H9 (cell line): ENCODE results near the gene STAU1. TPM values are rescaled to one million over a fixed set of nuclear protein-coding genes. Genes with fewer than 3 reads are reported as not detected.

ENCODE experiments used
- DNase-seq: peaks from one replicate; pipeline ENCODE4 v3.0.0-alpha.2; 2017
- H2AFZ ChIP-seq: one replicate; pipeline ENCODE4 v1.6.1; 2013; ENCODE audit warnings: mild to moderate bottlenecking, low read length, control low read depth, moderate library complexity
- H2AK5ac ChIP-seq: 2 replicates; pipeline ENCODE4 v1.6.1; 2013; ENCODE audit warnings: low read length, control low read depth, mixed read lengths; ENCODE audit not compliant: insufficient read length
- H2BK120ac ChIP-seq: one replicate; pipeline ENCODE4 v1.6.1; 2013; ENCODE audit warnings: low read depth, mild to moderate bottlenecking, low read length, control low read depth, inconsistent platforms; ENCODE audit not compliant: poor library complexity, severe bottlenecking
- H2BK12ac ChIP-seq: 2 replicates; pipeline ENCODE4 v1.6.1; 2013; ENCODE audit warnings: low read length, control low read depth, mixed read lengths, low read depth; ENCODE audit not compliant: insufficient read length
- H2BK15ac ChIP-seq: 2 replicates; pipeline ENCODE4 v1.6.1; 2013; ENCODE audit warnings: low read depth, low read length, control low read depth
- H2BK20ac ChIP-seq: one replicate; pipeline ENCODE4 v1.6.1; 2013; ENCODE audit warnings: low read depth, mild to moderate bottlenecking, low read length, control low read depth, inconsistent platforms; ENCODE audit not compliant: poor library complexity, severe bottlenecking
- H2BK5ac ChIP-seq: 2 replicates; pipeline ENCODE4 v1.6.1; 2013; ENCODE audit warnings: low read length, control low read depth, mixed read lengths; ENCODE audit not compliant: insufficient read length
- H3K14ac ChIP-seq: 2 replicates; pipeline ENCODE4 v1.6.1; 2013; ENCODE audit warnings: low read length, control low read depth; ENCODE audit not compliant: insufficient read depth
- H3K18ac ChIP-seq: 2 replicates; pipeline ENCODE4 v1.6.1; 2013; ENCODE audit warnings: low read depth, mild to moderate bottlenecking, mixed read lengths, low read length, control low read depth; ENCODE audit not compliant: insufficient read length
- H3K23ac ChIP-seq: 2 replicates; pipeline ENCODE4 v1.6.1; 2013; ENCODE audit warnings: low read length, control low read depth, mixed read lengths, low read depth; ENCODE audit not compliant: insufficient read length
- H3K23me2 ChIP-seq: 2 replicates; pipeline ENCODE4 v1.6.1; 2013; ENCODE audit warnings: low read depth, mild to moderate bottlenecking, mixed read lengths, low read length, control low read depth; ENCODE audit not compliant: insufficient read length, poor library complexity, severe bottlenecking
- H3K27ac ChIP-seq: 2 replicates; pipeline ENCODE4 v1.5.1; 2013; ENCODE audit warnings: low read length, control low read depth, mixed read lengths, low read depth; ENCODE audit not compliant: insufficient read length
- H3K27me3 ChIP-seq: 2 replicates; pipeline ENCODE4 v1.6.1; 2013; ENCODE audit warnings: low read length, control low read depth, inconsistent platforms; ENCODE audit not compliant: insufficient read depth
- H3K4ac ChIP-seq: 2 replicates; pipeline ENCODE4 v1.6.1; 2013; ENCODE audit warnings: low read depth, mild to moderate bottlenecking, control low read depth, inconsistent platforms, low read length, moderate library complexity
- H3K4me1 ChIP-seq: 2 replicates; pipeline ENCODE4 v1.6.1; 2013; ENCODE audit warnings: low read length, control low read depth, inconsistent platforms; ENCODE audit not compliant: insufficient read depth
- H3K4me2 ChIP-seq: 2 replicates; pipeline ENCODE4 v1.6.1; 2013; ENCODE audit warnings: low read length, control low read depth, mixed read lengths; ENCODE audit not compliant: insufficient read length, insufficient read depth
- H3K56ac ChIP-seq: 2 replicates; pipeline ENCODE4 v1.6.1; 2013; ENCODE audit warnings: low read depth, mild to moderate bottlenecking, mixed read lengths, low read length, control low read depth; ENCODE audit not compliant: insufficient read length
- H3K79me1 ChIP-seq: 2 replicates; pipeline ENCODE4 v1.6.1; 2013; ENCODE audit warnings: low read depth, mild to moderate bottlenecking, moderate library complexity, low read length, control low read depth, inconsistent platforms; ENCODE audit not compliant: insufficient read depth, poor library complexity, severe bottlenecking
- H3K79me2 ChIP-seq: 2 replicates; pipeline ENCODE4 v1.6.1; 2013; ENCODE audit warnings: low read length, control low read depth, inconsistent platforms; ENCODE audit not compliant: insufficient read depth
- H3K9ac ChIP-seq: 2 replicates; pipeline ENCODE4 v1.6.1; 2013; ENCODE audit warnings: low read length, control low read depth, mixed read lengths; ENCODE audit not compliant: insufficient read length; ENCODE audit errors: extremely low read depth
- H3K9me3 ChIP-seq: one replicate; pipeline ENCODE4 v1.6.1; 2013; ENCODE audit warnings: low read depth, low read length, inconsistent platforms; ENCODE audit not compliant: control insufficient read depth
- H3T11ph ChIP-seq: one replicate; pipeline ENCODE4 v1.6.1; 2013; ENCODE audit warnings: mild to moderate bottlenecking, low read length, control low read depth, inconsistent platforms
- H4K20me1 ChIP-seq: one replicate; pipeline ENCODE4 v1.6.1; 2013; ENCODE audit not compliant: control insufficient read depth, insufficient read length, insufficient read depth
- H4K5ac ChIP-seq: 2 replicates; pipeline ENCODE4 v1.6.1; 2013; ENCODE audit warnings: low read depth, mild to moderate bottlenecking, mixed read lengths, low read length, control low read depth; ENCODE audit not compliant: insufficient read length
- H4K8ac ChIP-seq: replicated peaks from 2 replicates; pipeline ENCODE4 v1.6.1; 2013; ENCODE audit warnings: low read length, control low read depth, mixed read lengths, low read depth; ENCODE audit not compliant: insufficient read length
- H4K91ac ChIP-seq: 2 replicates; pipeline ENCODE4 v1.6.1; 2013; ENCODE audit warnings: low read depth, mild to moderate bottlenecking, moderate library complexity, mixed read lengths, low read length, control low read depth; ENCODE audit not compliant: insufficient read length
- H3K27ac Mint-ChIP-seq, 3 experiments: 2 replicates in 2 of 3; 3 replicates in 1 of 3; pipeline ENCODE4 v1.8.0; 2020 to 2021; ENCODE audit warnings: mixed read lengths in 3 of 3, mild to moderate bottlenecking in 1 of 3, moderate library complexity in 1 of 3
- H3K27me3 Mint-ChIP-seq: 2 replicates; pipeline ENCODE4 v1.8.0; 2021; ENCODE audit warnings: low read depth, mild to moderate bottlenecking, moderate library complexity, mixed read lengths
- H3K36me3 Mint-ChIP-seq, 3 experiments: 2 replicates in 2 of 3; 3 replicates in 1 of 3; pipeline ENCODE4 v1.8.0; 2020 to 2021; ENCODE audit warnings: low read depth in 3 of 3, mixed read lengths in 3 of 3; ENCODE audit not compliant: insufficient read depth in 1 of 3
- H3K4me1 Mint-ChIP-seq, 2 experiments: 2 replicates each; pipeline ENCODE4 v1.8.0; 2020; ENCODE audit warnings: mixed read lengths in 2 of 2
- H3K4me3 Mint-ChIP-seq, 2 experiments: 2 replicates in 1 of 2; 3 replicates in 1 of 2; pipeline ENCODE4 v1.8.0; 2020 to 2021; ENCODE audit warnings: mild to moderate bottlenecking in 2 of 2, mixed read lengths in 2 of 2, moderate library complexity in 1 of 2
- H3K9me3 Mint-ChIP-seq, 2 experiments: 2 replicates in 1 of 2; 3 replicates in 1 of 2; pipeline ENCODE4 v1.8.0; 2020; ENCODE audit warnings: mild to moderate bottlenecking in 2 of 2, mixed read lengths in 2 of 2, moderate library complexity in 1 of 2
- WGBS: extraction: QIAGEN DNeasy Blood & Tissue Kit; methylation state at CpG from one replicate; pipeline ENCODE4 v1.1.7; 2013; ENCODE audit warnings: missing lambda C conversion rate, low lambda C conversion rate, mixed read lengths; ENCODE audit not compliant: insufficient read length; ENCODE audit errors: extremely low coverage; 5-methylcytosine and 5-hydroxymethylcytosine counted together
- total RNA-seq: library from RNA; stranded (reverse); gene quantifications from 2 replicates; pipeline ENCODE4 v1.2.1, GENCODE V29; 2021
- TF ChIP-seq, protein P1 (sequence below): fragments of 200-600 bp; sonication (generic); conservative IDR thresholded peaks from 3 replicates; pipeline ENCODE4 v1.8.0; 2021; ENCODE audit warnings: antibody characterized with exemption, mild to moderate bottlenecking

Gene STAU1
- total RNA-seq, 1 experiment from 2014 or later = 106 TPM

- no peaks in the 10 kb centered on the region for H3K79me1 ChIP-seq
- H3T11ph ChIP-seq = no peak overlapping the region
- no peak overlapping the region for H4K8ac ChIP-seq
- Mint-ChIP-seq H3K27ac (no peak overlapping the region), H3K27me3 (no peaks in the 10 kb centered on the region), H3K4me1 (no peaks in the 10 kb centered on the region), H3K36me3 (peaks cover 54 to 98% (median 97%) of the 10 kb centered on the region in 3 experiments; a peak in 6 of 7 replicates), H3K4me3 (no peak overlapping the region), H3K9me3 (no peaks in the 10 kb centered on the region)
- H2BK12ac ChIP-seq = no peak overlapping the region
- no peak overlapping the region for H2BK5ac ChIP-seq
- no peak overlapping the region for H3K23ac ChIP-seq
- H3K27ac ChIP-seq = no peak overlapping the region
- H2BK20ac ChIP-seq = no peak overlapping the region
- no peak overlapping the region for H2BK120ac ChIP-seq
- no peak for DNase-seq
- H2AFZ ChIP-seq = no peak overlapping the region
- no peaks in the 10 kb centered on the region for H4K20me1 ChIP-seq
- no peak overlapping the region for H2BK15ac ChIP-seq
- TF ChIP-seq, protein P1, sequence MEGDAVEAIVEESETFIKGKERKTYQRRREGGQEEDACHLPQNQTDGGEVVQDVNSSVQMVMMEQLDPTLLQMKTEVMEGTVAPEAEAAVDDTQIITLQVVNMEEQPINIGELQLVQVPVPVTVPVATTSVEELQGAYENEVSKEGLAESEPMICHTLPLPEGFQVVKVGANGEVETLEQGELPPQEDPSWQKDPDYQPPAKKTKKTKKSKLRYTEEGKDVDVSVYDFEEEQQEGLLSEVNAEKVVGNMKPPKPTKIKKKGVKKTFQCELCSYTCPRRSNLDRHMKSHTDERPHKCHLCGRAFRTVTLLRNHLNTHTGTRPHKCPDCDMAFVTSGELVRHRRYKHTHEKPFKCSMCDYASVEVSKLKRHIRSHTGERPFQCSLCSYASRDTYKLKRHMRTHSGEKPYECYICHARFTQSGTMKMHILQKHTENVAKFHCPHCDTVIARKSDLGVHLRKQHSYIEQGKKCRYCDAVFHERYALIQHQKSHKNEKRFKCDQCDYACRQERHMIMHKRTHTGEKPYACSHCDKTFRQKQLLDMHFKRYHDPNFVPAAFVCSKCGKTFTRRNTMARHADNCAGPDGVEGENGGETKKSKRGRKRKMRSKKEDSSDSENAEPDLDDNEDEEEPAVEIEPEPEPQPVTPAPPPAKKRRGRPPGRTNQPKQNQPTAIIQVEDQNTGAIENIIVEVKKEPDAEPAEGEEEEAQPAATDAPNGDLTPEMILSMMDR = no peak
- H4K91ac ChIP-seq = no peak overlapping the region
- no peak overlapping the region for H2AK5ac ChIP-seq
- H3K9ac ChIP-seq = no peak overlapping the region
- H3K4ac ChIP-seq = no peak overlapping the region
- H4K5ac ChIP-seq = no peak overlapping the region
- H3K79me2 ChIP-seq = 0 out of 2 replicates have a peak, but pooled peaks cover 1% of the 10 kb centered on the region
- no peaks in the 10 kb centered on the region for H3K4me1 ChIP-seq
- WGBS = no CpG with 5 or more reads among the region's 1 CpG
- no peak overlapping the region for H3K14ac ChIP-seq
- no peak overlapping the region for H3K56ac ChIP-seq
- H3K27me3 ChIP-seq = no peaks in the 10 kb centered on the region
- H3K18ac ChIP-seq = no peak overlapping the region
- H3K4me2 ChIP-seq = no peak overlapping the region
- H3K9me3 ChIP-seq = no peaks in the 10 kb centered on the region
- no peaks in the 10 kb centered on the region for H3K23me2 ChIP-seq
Observed at GRCh38 chr20:49091762-49092161, 96.4 kb downstream of the STAU1 start.
